Measurements from ENCODE around the gene COL21A1. TPM values are rescaled to one million over a fixed set of nuclear protein-coding genes. Genes with fewer than 3 reads are reported as not detected.

Gene COL21A1
- total RNA-seq, 1 experiment from 2014 or later = 3.3 TPM

DNA sequence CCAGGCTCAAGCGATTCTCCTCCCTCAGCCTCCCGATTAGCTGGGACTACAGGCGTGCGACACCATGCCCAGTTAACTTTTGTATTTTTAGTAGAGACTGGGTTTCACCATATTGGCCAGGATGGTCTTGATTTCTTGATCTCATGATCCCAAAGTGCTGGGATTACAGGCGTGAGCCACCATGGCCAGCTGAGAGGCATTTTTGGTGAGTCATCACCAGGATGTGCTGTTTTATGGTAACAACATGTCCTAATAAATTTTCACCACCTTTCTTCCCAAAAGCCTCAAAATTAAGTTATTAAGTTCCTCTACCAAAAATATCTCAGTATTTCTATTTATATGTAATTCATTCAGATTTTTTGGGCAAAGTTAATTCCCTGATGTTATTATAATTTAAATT, 53.5 kb downstream of the COL21A1 start:
- no TSS peak for BruUV-seq (replicated peaks)
- ChIA-PET CTCF (no interaction called here), POLR2A (no interaction called here)
- H3K27me3 ChIP-seq (ENCODE audit: control insufficient read depth, insufficient read depth, low read length) = no peaks in the 10 kb centered on the region
- no peaks in the 10 kb centered on the region for H3K36me3 ChIP-seq (ENCODE audit: control insufficient read depth, insufficient read depth, low read length)
- intact Hi-C loops (cut with micrococcal nuclease; ENCODE audit: unreplicated experiment) = no loop called here
- no peak for ATAC-seq
- in situ Hi-C loops (cut with HindIII; ENCODE audit: low pct_unique_long_range_greater_than_20kb, low sequenced_read_pairs) = no loop called here
- H3K27ac ChIP-seq (ENCODE audit: low read length) = no peak overlapping the region
- DNase-seq (ENCODE audit: low read depth, low spot score) = no peak
- no peaks in the 10 kb centered on the region for H3K9me3 ChIP-seq (ENCODE audit: control insufficient read depth, insufficient read depth, low read depth, low read length)
- TF ChIP-seq POLR2AphosphoS5 (IDR thresholded peaks at IDR 0.05; ENCODE audit: low read depth, low read length) = no peak
- TF ChIP-seq, protein P1, sequence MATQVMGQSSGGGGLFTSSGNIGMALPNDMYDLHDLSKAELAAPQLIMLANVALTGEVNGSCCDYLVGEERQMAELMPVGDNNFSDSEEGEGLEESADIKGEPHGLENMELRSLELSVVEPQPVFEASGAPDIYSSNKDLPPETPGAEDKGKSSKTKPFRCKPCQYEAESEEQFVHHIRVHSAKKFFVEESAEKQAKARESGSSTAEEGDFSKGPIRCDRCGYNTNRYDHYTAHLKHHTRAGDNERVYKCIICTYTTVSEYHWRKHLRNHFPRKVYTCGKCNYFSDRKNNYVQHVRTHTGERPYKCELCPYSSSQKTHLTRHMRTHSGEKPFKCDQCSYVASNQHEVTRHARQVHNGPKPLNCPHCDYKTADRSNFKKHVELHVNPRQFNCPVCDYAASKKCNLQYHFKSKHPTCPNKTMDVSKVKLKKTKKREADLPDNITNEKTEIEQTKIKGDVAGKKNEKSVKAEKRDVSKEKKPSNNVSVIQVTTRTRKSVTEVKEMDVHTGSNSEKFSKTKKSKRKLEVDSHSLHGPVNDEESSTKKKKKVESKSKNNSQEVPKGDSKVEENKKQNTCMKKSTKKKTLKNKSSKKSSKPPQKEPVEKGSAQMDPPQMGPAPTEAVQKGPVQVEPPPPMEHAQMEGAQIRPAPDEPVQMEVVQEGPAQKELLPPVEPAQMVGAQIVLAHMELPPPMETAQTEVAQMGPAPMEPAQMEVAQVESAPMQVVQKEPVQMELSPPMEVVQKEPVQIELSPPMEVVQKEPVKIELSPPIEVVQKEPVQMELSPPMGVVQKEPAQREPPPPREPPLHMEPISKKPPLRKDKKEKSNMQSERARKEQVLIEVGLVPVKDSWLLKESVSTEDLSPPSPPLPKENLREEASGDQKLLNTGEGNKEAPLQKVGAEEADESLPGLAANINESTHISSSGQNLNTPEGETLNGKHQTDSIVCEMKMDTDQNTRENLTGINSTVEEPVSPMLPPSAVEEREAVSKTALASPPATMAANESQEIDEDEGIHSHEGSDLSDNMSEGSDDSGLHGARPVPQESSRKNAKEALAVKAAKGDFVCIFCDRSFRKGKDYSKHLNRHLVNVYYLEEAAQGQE (IDR thresholded peaks at IDR 0.05; ENCODE audit: insufficient read depth in 1 of 2, low read depth in 2 of 2, low read length in 1 of 2) = no peak
- TF ChIP-seq SIN3A (IDR thresholded peaks at IDR 0.05; ENCODE audit: borderline replicate concordance, insufficient read depth, low read depth, low read length) = no peak
- TF ChIP-seq, protein P2, sequence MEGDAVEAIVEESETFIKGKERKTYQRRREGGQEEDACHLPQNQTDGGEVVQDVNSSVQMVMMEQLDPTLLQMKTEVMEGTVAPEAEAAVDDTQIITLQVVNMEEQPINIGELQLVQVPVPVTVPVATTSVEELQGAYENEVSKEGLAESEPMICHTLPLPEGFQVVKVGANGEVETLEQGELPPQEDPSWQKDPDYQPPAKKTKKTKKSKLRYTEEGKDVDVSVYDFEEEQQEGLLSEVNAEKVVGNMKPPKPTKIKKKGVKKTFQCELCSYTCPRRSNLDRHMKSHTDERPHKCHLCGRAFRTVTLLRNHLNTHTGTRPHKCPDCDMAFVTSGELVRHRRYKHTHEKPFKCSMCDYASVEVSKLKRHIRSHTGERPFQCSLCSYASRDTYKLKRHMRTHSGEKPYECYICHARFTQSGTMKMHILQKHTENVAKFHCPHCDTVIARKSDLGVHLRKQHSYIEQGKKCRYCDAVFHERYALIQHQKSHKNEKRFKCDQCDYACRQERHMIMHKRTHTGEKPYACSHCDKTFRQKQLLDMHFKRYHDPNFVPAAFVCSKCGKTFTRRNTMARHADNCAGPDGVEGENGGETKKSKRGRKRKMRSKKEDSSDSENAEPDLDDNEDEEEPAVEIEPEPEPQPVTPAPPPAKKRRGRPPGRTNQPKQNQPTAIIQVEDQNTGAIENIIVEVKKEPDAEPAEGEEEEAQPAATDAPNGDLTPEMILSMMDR (IDR thresholded peaks at IDR 0.05) = no peak
- no peak for TF ChIP-seq TCF7L2 (IDR thresholded peaks at IDR 0.05; ENCODE audit: low read depth, low read length)
- no peak overlapping the region for H3K4me3 ChIP-seq (ENCODE audit: low read depth in 2 of 2, low read length in 2 of 2)
- no peaks in the 10 kb centered on the region for H3K4me1 ChIP-seq (ENCODE audit: control insufficient read depth, insufficient read depth, low read length)

DNA sequence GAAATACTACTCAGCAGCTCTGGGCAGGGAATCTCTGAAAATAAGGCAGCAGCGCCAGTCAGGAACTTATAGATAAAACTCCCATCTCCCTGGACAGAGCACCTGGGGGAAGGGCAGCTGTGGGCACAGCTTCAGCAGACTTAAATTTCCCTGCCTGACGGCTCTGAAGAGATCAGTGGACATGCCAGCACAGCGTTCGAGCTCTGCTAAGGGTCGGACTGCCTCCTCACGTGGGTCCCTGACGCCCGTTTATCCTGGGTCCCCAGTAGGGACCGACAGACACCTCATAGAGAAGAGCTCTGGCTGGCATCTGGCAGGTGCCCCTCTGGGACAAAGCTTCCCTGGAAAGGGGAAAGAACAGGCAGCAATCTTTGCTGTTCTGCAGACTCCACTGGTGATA, 59.0 kb downstream of the COL21A1 start:
- DNase-seq (ENCODE audit: low read depth, low spot score) (no peak), ATAC-seq (no peak)
- Histone ChIP-seq H3K9me3 (ENCODE audit: control insufficient read depth, insufficient read depth, low read depth, low read length) (peaks cover 3% of the 10 kb centered on the region; the same call in 1 of the 2 replicates), H3K27ac (ENCODE audit: low read length) (no peak overlapping the region), H3K4me1 (ENCODE audit: control insufficient read depth, insufficient read depth, low read length) (no peaks in the 10 kb centered on the region), H3K36me3 (ENCODE audit: control insufficient read depth, insufficient read depth, low read length) (no peaks in the 10 kb centered on the region), H3K27me3 (ENCODE audit: control insufficient read depth, insufficient read depth, low read length) (no peaks in the 10 kb centered on the region), H3K4me3 (ENCODE audit: low read depth in 2 of 2, low read length in 2 of 2) (no peak overlapping the region)
- BruUV-seq (replicated peaks) = no TSS peak
- POLR2A ChIA-PET = no interaction called here
- in situ Hi-C loops (cut with HindIII; ENCODE audit: low pct_unique_long_range_greater_than_20kb, low sequenced_read_pairs) = no loop called here
- intact Hi-C loops (cut with micrococcal nuclease; ENCODE audit: unreplicated experiment) = no loop called here
- CTCF ChIA-PET = no interaction called here
- TF ChIP-seq, protein P2 (IDR thresholded peaks at IDR 0.05) = no peak
- TF ChIP-seq POLR2AphosphoS5 (IDR thresholded peaks at IDR 0.05; ENCODE audit: low read depth, low read length) (no peak), TCF7L2 (IDR thresholded peaks at IDR 0.05; ENCODE audit: low read depth, low read length) (no peak), SIN3A (IDR thresholded peaks at IDR 0.05; ENCODE audit: borderline replicate concordance, insufficient read depth, low read depth, low read length) (no peak)
- TF ChIP-seq, protein P1 (IDR thresholded peaks at IDR 0.05; ENCODE audit: insufficient read depth in 1 of 2, low read depth in 2 of 2, low read length in 1 of 2) = no peak

All from Panc1 (cell line).